HG02798 (cell line): ENCODE data around the gene KLK5.
"Not testable (repeated sequence)": the region's sequence is repeated elsewhere in the genome, so short reads cannot be mapped to it uniquely, and the experiment has no call there.

Experiments
- ATAC-seq: cut with Tn5 transposase; IDR thresholded peaks from one replicate; pipeline ENCODE4 v1.9.1; 2021; ENCODE audit warnings: mild to moderate bottlenecking; ENCODE audit not compliant: unreplicated experiment, poor library complexity

KLK5 gene

GRCh38 chr19:50969810-50970209, 17.0 kb upstream of the KLK5 start:
- ATAC-seq = not testable (repeated sequence)

- no peak for ATAC-seq
Measured at GRCh38 chr19:50969413-50969760, 16.5 kb upstream of the KLK5 start, which contains the start of gene KLK6. Gene KLK6, minus strand, starts transcription at chr19:50969591. Its CDS starts 1,487 bp downstream, at chr19:50968104.

GRCh38 chr19:50968716-50969412, 16.0 kb upstream of the KLK5 start:
- ATAC-seq = no peak

GRCh38 chr19:50967929-50968715, 15.3 kb upstream of the KLK5 start:
- no peak for ATAC-seq

- no peak for ATAC-seq
Measured at GRCh38 chr19:50964266-50964665, 11.4 kb upstream of the KLK5 start.

- no peak for ATAC-seq
Measured at GRCh38 chr19:50963381-50963780, 10.5 kb upstream of the KLK5 start.

- no peak for ATAC-seq
Measured at GRCh38 chr19:50962245-50962644, 9.4 kb upstream of the KLK5 start.

- ATAC-seq = no peak
Measured at GRCh38 chr19:50959731-50960500, 7.1 kb upstream of the KLK5 start.

- no peak for ATAC-seq
Measured at GRCh38 chr19:50957587-50957986, 4.7 kb upstream of the KLK5 start.

GRCh38 chr19:50949861-50950260, 3.0 kb downstream of the KLK5 start:
- no peak for ATAC-seq

- ATAC-seq = no peak
Measured at GRCh38 chr19:50947123-50947522, 5.7 kb downstream of the KLK5 start.

- ATAC-seq = no peak
Measured at GRCh38 chr19:50944795-50945194, 8.0 kb downstream of the KLK5 start.

GRCh38 chr19:50943074-50943828, 9.6 kb downstream of the KLK5 start:
- no peak for ATAC-seq

GRCh38 chr19:50939596-50939995, 13.2 kb downstream of the KLK5 start:
- no peak for ATAC-seq

GRCh38 chr19:50933640-50934039, 19.2 kb downstream of the KLK5 start:
- no peak for ATAC-seq

GRCh38 chr19:50932690-50933083, 20.2 kb downstream of the KLK5 start:
- ATAC-seq = no peak

GRCh38 chr19:50932018-50932689, 20.7 kb downstream of the KLK5 start:
- no peak for ATAC-seq

GRCh38 chr19:50931023-50931422, 21.8 kb downstream of the KLK5 start:
- no peak for ATAC-seq

- ATAC-seq = no peak
Measured at GRCh38 chr19:50928831-50929230, 24.0 kb downstream of the KLK5 start.

- ATAC-seq = no peak
Measured at GRCh38 chr19:50926144-50926543, 26.7 kb downstream of the KLK5 start.
